AG09309 (cell line): Measurements from ENCODE around the gene EEF1AKMT2.

Source experiments
- DNase-seq: peaks from one replicate; pipeline ENCODE4 v3.0.0-alpha.2; 2010; ENCODE audit warnings: low read depth
- H3K4me3 ChIP-seq: 2 replicates; pipeline ENCODE4 v1.5.1; 2011; ENCODE audit warnings: mild to moderate bottlenecking, low read depth, low read length, moderate library complexity; ENCODE audit not compliant: control insufficient read depth
- TF ChIP-seq, protein P1 (sequence below): IDR thresholded peaks from 2 replicates; pipeline ENCODE4 v1.5.1; 2011; ENCODE audit warnings: mild to moderate bottlenecking, low read depth, low read length, inconsistent platforms; ENCODE audit not compliant: insufficient read depth, control insufficient read depth; ENCODE audit errors: missing control alignments

Gene EEF1AKMT2

DNA sequence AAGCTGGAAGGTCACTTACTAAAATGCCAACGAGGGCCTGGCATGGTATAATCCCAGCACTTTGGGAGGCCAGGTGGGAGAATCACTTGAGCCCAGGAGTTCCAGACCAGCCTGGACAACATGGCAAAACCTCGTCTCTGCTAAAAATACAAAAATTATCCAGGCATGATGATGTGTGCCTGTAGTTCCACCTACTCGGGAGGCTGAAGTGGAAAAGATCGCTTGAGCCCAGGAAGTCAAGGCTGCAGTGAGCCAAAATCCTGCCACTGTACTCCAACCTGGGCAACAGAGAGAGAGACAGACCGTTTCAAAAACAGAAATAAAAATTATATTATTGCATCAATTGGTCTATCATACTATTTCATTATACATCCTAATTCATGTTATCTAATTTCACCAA lies 29.4 kb downstream of the EEF1AKMT2 start:
- no peak overlapping the region for H3K4me3 ChIP-seq
- TF ChIP-seq, protein P1, sequence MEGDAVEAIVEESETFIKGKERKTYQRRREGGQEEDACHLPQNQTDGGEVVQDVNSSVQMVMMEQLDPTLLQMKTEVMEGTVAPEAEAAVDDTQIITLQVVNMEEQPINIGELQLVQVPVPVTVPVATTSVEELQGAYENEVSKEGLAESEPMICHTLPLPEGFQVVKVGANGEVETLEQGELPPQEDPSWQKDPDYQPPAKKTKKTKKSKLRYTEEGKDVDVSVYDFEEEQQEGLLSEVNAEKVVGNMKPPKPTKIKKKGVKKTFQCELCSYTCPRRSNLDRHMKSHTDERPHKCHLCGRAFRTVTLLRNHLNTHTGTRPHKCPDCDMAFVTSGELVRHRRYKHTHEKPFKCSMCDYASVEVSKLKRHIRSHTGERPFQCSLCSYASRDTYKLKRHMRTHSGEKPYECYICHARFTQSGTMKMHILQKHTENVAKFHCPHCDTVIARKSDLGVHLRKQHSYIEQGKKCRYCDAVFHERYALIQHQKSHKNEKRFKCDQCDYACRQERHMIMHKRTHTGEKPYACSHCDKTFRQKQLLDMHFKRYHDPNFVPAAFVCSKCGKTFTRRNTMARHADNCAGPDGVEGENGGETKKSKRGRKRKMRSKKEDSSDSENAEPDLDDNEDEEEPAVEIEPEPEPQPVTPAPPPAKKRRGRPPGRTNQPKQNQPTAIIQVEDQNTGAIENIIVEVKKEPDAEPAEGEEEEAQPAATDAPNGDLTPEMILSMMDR = no peak
- DNase-seq = no peak

GRCh38 chr10:124756156-124756903 lies 35.4 kb downstream of the EEF1AKMT2 start:
- H3K4me3 ChIP-seq = no peak overlapping the region
- no peak for DNase-seq
- TF ChIP-seq, protein P1 = no peak

DNA sequence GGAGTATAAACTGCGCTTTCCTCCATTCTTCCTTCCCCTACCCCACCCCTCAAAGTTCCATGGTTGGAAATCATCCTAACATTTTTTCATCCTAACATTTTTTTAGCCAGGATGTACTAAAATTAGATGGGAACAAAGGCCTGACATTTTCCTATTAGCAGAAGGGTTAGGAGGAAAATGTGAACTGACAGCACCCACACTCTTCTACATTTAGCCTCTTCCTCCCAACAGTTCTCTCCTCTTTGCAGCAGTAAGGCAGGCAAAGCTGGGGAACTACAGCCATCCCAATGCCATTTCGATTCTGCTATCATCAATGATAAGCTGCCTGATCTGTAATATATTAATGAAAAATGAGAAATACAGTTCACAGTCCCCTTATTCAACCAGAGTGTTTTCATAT lies 36.1 kb downstream of the EEF1AKMT2 start:
- TF ChIP-seq, protein P1 = no peak
- DNase-seq = no peak
- no peak overlapping the region for H3K4me3 ChIP-seq

GRCh38 chr10:124754227-124754626 lies 37.5 kb downstream of the EEF1AKMT2 start:
- no peak overlapping the region for H3K4me3 ChIP-seq
- TF ChIP-seq, protein P1 = no peak
- no peak for DNase-seq

DNA sequence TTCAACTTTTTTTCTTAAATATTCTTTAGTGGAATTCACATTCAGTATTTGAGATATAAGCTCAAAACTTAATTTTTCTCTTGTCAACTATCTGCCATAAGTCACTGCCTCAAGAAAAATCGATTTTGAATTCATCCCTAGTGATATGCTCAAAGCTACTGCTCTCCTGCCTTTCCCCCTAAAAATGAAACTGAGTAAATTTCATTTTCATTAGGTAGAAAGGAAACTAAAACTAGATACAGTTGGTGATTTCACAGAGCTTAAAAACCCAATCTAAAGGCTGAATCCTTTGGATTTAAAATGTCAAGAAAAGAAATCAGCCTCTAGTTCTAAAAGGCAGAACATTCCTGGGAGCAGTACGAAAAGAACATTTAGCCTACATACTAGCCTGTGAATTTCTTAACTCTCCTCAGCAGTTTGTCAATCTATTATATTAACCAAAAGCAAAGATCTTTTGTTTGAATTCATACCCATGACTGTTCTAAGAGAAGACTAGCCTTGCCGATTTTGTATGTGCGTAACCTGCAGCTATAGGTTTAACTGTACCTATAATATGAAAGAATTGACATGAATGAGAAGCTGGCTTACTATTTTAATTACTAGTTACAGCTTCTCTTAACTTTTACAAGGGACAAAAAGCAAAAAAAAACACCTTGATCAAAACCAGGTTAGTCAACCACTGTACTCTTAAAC lies 42.6 kb downstream of the EEF1AKMT2 start:
- no peak overlapping the region for H3K4me3 ChIP-seq
- DNase-seq = no peak
- TF ChIP-seq, protein P1 = no peak

DNA sequence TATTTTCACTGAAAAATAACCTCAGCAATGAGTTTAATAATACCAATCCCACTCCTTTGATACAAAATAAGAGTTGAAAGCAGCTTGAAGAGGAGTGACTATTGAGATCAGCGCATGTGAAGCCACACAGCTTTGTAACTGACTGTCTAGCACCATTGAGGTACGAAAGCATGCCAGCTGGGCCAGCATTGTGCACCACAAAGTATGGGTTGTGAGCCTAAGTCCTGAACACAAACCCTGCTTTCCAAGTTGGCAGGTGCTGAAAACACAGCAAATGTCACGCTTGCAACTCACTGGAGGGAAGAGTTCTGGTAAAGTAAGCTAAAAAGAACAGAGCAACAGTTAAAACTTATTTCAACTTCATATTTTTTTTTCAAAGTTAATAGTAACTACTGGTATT lies 43.5 kb downstream of the EEF1AKMT2 start:
- TF ChIP-seq, protein P1 = no peak

More for the DNA sequence above, 43.5 kb downstream of the EEF1AKMT2 start:
- no peak overlapping the region for H3K4me3 ChIP-seq
- no peak for DNase-seq
